ENCODE data around the gene HMCN2.

The HMCN2 gene

GRCh38 chr9:130446101-130446861 is 180.7 kb downstream of the HMCN2 start:
- Histone ChIP-seq H3K27ac (replicated peaks; ENCODE audit: low read length) (peak overlapping the region; percentile 12), H3K4me1 (ENCODE audit: control insufficient read depth in 2 of 2, insufficient read depth in 1 of 2, low read depth in 1 of 2, low read length in 2 of 2) (peaks cover 19 to 34% of the 10 kb centered on the region in 2 donors), H3K9me3 (replicated peaks in 1 of 2; ENCODE audit: control insufficient read depth in 2 of 2, insufficient read depth in 1 of 2, low read depth in 1 of 2, low read length in 2 of 2) (no peaks in the 10 kb centered on the region), H3K4ac (ENCODE audit: low read length) (peak overlapping the region; percentile 28), H3K36me3 (replicated peaks in 1 of 2; ENCODE audit: control insufficient read depth in 2 of 2, insufficient read depth in 2 of 2, low read length in 2 of 2) (no peaks in the 10 kb centered on the region), H3K79me1 (ENCODE audit: low read depth, low read length) (no peaks in the 10 kb centered on the region), H2AK5ac (ENCODE audit: low read depth, low read length) (peak overlapping the region; percentile 61), H2BK5ac (ENCODE audit: low read length) (peak overlapping the region; percentile 5), H3K4me2 (ENCODE audit: insufficient read depth, low read length, poor library complexity, severe bottlenecking) (peak overlapping the region; percentile 48), H3K4me3 (ENCODE audit: low read length in 2 of 2) (no peak overlapping the region), H3K18ac (ENCODE audit: low read length) (peak overlapping the region; percentile 90), H3K9ac (ENCODE audit: low read depth, low read length, poor library complexity) (peak overlapping the region; percentile 55), H2AFZ (ENCODE audit: low read length) (peak overlapping the region; percentile 88), H2BK120ac (ENCODE audit: low read depth, low read length) (no peak overlapping the region), H2BK15ac (ENCODE audit: low read length) (peak overlapping the region; percentile 29), H2BK12ac (ENCODE audit: low read length) (no peak overlapping the region), H4K8ac (ENCODE audit: low read depth, low read length) (no peak overlapping the region), H4K91ac (ENCODE audit: low read depth, low read length, poor library complexity) (no peak overlapping the region), H3K23ac (ENCODE audit: low read depth, low read length, poor library complexity) (no peak overlapping the region), H3K14ac (ENCODE audit: low read length) (no peak overlapping the region), H3K27me3 (ENCODE audit: control insufficient read depth in 3 of 3, insufficient read depth in 3 of 3, low read depth in 1 of 3, low read length in 3 of 3) (peaks cover 0 to 52% (median 13%) of the 10 kb centered on the region in 3 experiments)
- WGBS, 2 donors (ENCODE audit: extremely low coverage in 2 of 2, insufficient read length in 2 of 2, insufficient replicate concordance in 1 of 2), result no CpG with 5 or more reads among the region's 16 CpGs
- DNase-seq (ENCODE audit: low spot score), result no peak

- Histone ChIP-seq H3K9me3 (replicated peaks in 1 of 2; ENCODE audit: control insufficient read depth in 2 of 2, insufficient read depth in 1 of 2, low read depth in 1 of 2, low read length in 2 of 2) (no peaks in the 10 kb centered on the region), H3K27me3 (ENCODE audit: control insufficient read depth in 3 of 3, insufficient read depth in 3 of 3, low read depth in 1 of 3, low read length in 3 of 3) (peaks cover 0 to 52% (median 13%) of the 10 kb centered on the region in 3 experiments), H2BK15ac (ENCODE audit: low read length) (peak overlapping the region; percentile 29), H3K4me2 (ENCODE audit: insufficient read depth, low read length, poor library complexity, severe bottlenecking) (no peak overlapping the region), H3K4ac (ENCODE audit: low read length) (no peak overlapping the region), H3K9ac (ENCODE audit: low read depth, low read length, poor library complexity) (no peak overlapping the region), H3K18ac (ENCODE audit: low read length) (no peak overlapping the region), H3K27ac (replicated peaks; ENCODE audit: low read length) (no peak overlapping the region), H2BK12ac (ENCODE audit: low read length) (peak overlapping the region; percentile 24), H2AK5ac (ENCODE audit: low read depth, low read length) (no peak overlapping the region), H2AFZ (ENCODE audit: low read length) (no peak overlapping the region), H3K4me3 (ENCODE audit: low read length in 2 of 2) (no peak overlapping the region), H3K14ac (ENCODE audit: low read length) (no peak overlapping the region), H3K23ac (ENCODE audit: low read depth, low read length, poor library complexity) (no peak overlapping the region), H4K91ac (ENCODE audit: low read depth, low read length, poor library complexity) (peak overlapping the region; percentile 28), H3K79me1 (ENCODE audit: low read depth, low read length) (no peaks in the 10 kb centered on the region), H2BK120ac (ENCODE audit: low read depth, low read length) (no peak overlapping the region), H2BK5ac (ENCODE audit: low read length) (no peak overlapping the region), H4K8ac (ENCODE audit: low read depth, low read length) (no peak overlapping the region), H3K36me3 (replicated peaks in 1 of 2; ENCODE audit: control insufficient read depth in 2 of 2, insufficient read depth in 2 of 2, low read length in 2 of 2) (no peaks in the 10 kb centered on the region), H3K4me1 (ENCODE audit: control insufficient read depth in 2 of 2, insufficient read depth in 1 of 2, low read depth in 1 of 2, low read length in 2 of 2) (peaks cover 19 to 38% of the 10 kb centered on the region in 2 donors)
- DNase-seq (ENCODE audit: low spot score), result no peak
- no CpG with 5 or more reads among the region's 12 CpGs for WGBS, 2 donors (ENCODE audit: extremely low coverage in 2 of 2, insufficient read length in 2 of 2, insufficient replicate concordance in 1 of 2)
These were observed 181.7 kb downstream of the HMCN2 start for GRCh38 chr9:130447193-130447816.

- H3K79me1 ChIP-seq (ENCODE audit: low read depth, low read length), result no peaks in the 10 kb centered on the region
- H3K9me3 ChIP-seq (replicated peaks in 1 of 2; ENCODE audit: control insufficient read depth in 2 of 2, insufficient read depth in 1 of 2, low read depth in 1 of 2, low read length in 2 of 2), result no peaks in the 10 kb centered on the region
- no peak overlapping the region for H2BK120ac ChIP-seq (ENCODE audit: low read depth, low read length)
- peaks cover 0 to 51% (median 13%) of the 10 kb centered on the region in 3 experiments for H3K27me3 ChIP-seq (ENCODE audit: control insufficient read depth in 3 of 3, insufficient read depth in 3 of 3, low read depth in 1 of 3, low read length in 3 of 3)
- WGBS, 2 donors (ENCODE audit: extremely low coverage in 2 of 2, insufficient read length in 2 of 2, insufficient replicate concordance in 1 of 2), result no CpG with 5 or more reads among the region's 12 CpGs
- no peaks in the 10 kb centered on the region for H3K36me3 ChIP-seq (replicated peaks in 1 of 2; ENCODE audit: control insufficient read depth in 2 of 2, insufficient read depth in 2 of 2, low read length in 2 of 2)
- H4K8ac ChIP-seq (ENCODE audit: low read depth, low read length), result no peak overlapping the region
- H2AK5ac ChIP-seq (ENCODE audit: low read depth, low read length), result no peak overlapping the region
- H3K14ac ChIP-seq (ENCODE audit: low read length), result no peak overlapping the region
- H2BK15ac ChIP-seq (ENCODE audit: low read length), result no peak overlapping the region
- no peak for DNase-seq (ENCODE audit: low spot score)
- H3K4me2 ChIP-seq (ENCODE audit: insufficient read depth, low read length, poor library complexity, severe bottlenecking), result no peak overlapping the region
- peak overlapping the region; percentile 52 for H3K18ac ChIP-seq (ENCODE audit: low read length)
- H2BK5ac ChIP-seq (ENCODE audit: low read length), result no peak overlapping the region
- H2BK12ac ChIP-seq (ENCODE audit: low read length), result no peak overlapping the region
- no peak overlapping the region for H3K4ac ChIP-seq (ENCODE audit: low read length)
- no peak overlapping the region for H3K4me3 ChIP-seq (ENCODE audit: low read length in 2 of 2)
- no peak overlapping the region for H3K27ac ChIP-seq (replicated peaks; ENCODE audit: low read length)
- H3K9ac ChIP-seq (ENCODE audit: low read depth, low read length, poor library complexity), result peak overlapping the region; percentile 38
- H4K91ac ChIP-seq (ENCODE audit: low read depth, low read length, poor library complexity), result no peak overlapping the region
- H3K23ac ChIP-seq (ENCODE audit: low read depth, low read length, poor library complexity), result no peak overlapping the region
- H3K4me1 ChIP-seq (ENCODE audit: control insufficient read depth in 2 of 2, insufficient read depth in 1 of 2, low read depth in 1 of 2, low read length in 2 of 2), result peaks cover 19 to 38% of the 10 kb centered on the region in 2 donors
- H2AFZ ChIP-seq (ENCODE audit: low read length), result no peak overlapping the region
These were observed 182.6 kb downstream of the HMCN2 start for GRCh38 chr9:130448035-130448624.
